MM.1S (cell line): Measurements from ENCODE around the gene LIG1.

Experiments
- CTCF ChIP-seq: fragments of 300-600 bp; sonication (generic); IDR thresholded peaks from 2 replicates; pipeline ENCODE4 v1.5.1; 2016; ENCODE audit warnings: antibody characterized with exemption, low read length, mixed read lengths
- EZH2phosphoT487 ChIP-seq: fragments of 300-600 bp; sonication (generic); IDR thresholded peaks from 2 replicates; pipeline ENCODE4 v1.6.1; 2018; ENCODE audit warnings: antibody characterized with exemption, low read length

DNA sequence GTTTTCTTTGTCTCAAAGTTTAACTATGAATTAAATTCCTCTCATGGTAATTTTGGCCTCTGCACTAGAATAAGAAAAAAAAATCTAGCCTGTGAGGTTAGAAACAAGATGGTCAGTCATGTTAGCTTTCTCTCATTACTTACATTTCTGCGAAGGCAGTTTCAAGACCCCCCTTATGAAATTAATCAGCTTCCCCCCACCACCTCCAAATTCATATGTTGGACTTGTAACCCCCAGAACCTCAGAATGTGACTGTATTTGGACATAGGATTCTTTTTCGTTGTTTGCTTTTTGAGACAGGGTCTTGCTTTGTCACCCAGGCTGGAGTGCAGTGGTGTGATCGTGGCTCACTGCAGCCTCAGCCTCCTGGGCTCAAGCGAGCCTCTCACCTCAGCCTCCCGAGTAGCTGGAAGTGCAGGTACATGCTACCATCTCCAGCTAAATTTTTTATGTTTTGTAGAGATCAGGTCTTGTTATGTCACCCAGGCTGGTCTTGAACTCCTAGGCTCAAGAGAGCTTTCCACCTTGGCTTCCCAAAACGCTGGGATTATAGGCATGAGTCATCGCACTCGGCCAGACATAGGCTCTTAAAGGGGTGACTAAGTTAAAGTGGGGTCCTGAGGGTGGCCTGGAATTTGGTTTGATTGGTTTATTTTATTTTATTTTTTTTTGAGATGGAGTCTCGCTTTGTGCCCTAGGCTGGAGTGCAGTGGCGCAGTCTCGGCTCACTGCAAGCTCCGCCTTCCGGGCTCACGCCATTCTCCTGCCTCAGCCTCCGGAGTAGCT, 61.0 kb downstream of the LIG1 start:
- TF ChIP-seq CTCF (no peak), EZH2phosphoT487 (no peak)
